SK-N-SH (cell line): ENCODE measurements around the gene RAMP3.

Experiments
- EP300 ChIP-seq, 2 experiments: IDR thresholded peaks; 2 replicates each; pipeline versions ENCODE4 v1.4.0 to v1.6.1; 2012; ENCODE audit warnings: borderline replicate concordance in 1 of 2, low read depth in 1 of 2, low read length in 1 of 2
- FOXM1 ChIP-seq: IDR thresholded peaks from 2 replicates; pipeline ENCODE4 v1.4.0; 2012; ENCODE audit warnings: low read depth, mild to moderate bottlenecking
- POLR2AphosphoS5 ChIP-seq: IDR thresholded peaks from 2 replicates; pipeline ENCODE4 v1.6.1; 2012; ENCODE audit warnings: low read depth, low read length
- RAD21 ChIP-seq: IDR thresholded peaks from 2 replicates; pipeline ENCODE4 v1.6.1; 2012; ENCODE audit warnings: mild to moderate bottlenecking, low read length
- SIN3A ChIP-seq: IDR thresholded peaks from 2 replicates; pipeline ENCODE4 v1.6.1; 2012; ENCODE audit warnings: low read depth, mild to moderate bottlenecking, low read length, moderate library complexity, borderline replicate concordance
- TF ChIP-seq, protein P1 (sequence below): fragments of 200-600 bp; sonication (generic); IDR thresholded peaks from 2 replicates; pipeline ENCODE4 v1.6.1; 2017; ENCODE audit warnings: antibody characterized with exemption, mild to moderate bottlenecking, moderate library complexity

DNA sequence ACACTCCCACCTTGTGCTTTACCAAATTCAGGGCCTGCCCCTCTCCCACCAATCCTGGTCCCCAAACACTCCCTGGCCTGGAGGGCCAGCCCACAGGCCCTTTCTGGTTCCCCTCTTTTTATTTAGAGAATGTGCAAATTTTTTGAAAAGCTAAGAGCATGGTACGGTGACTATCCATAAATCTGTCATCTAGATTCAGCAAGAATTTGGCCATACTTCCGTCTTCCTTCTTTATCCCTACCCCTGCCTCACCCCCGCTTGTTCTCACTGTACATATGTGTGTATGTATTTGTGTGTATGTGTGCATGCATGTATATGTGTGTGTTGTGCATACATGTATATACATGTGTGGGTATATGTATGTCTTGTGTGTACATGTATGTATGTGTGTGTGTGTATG is 38.0 kb upstream of the RAMP3 start:
- TF ChIP-seq RAD21 (no peak), POLR2AphosphoS5 (no peak), SIN3A (no peak), FOXM1 (no peak), EP300 (IDR thresholded peaks at IDR 0.05; ENCODE audit: borderline replicate concordance in 1 of 2, low read depth in 1 of 2, low read length in 1 of 2) (no peak)
- TF ChIP-seq, protein P1, sequence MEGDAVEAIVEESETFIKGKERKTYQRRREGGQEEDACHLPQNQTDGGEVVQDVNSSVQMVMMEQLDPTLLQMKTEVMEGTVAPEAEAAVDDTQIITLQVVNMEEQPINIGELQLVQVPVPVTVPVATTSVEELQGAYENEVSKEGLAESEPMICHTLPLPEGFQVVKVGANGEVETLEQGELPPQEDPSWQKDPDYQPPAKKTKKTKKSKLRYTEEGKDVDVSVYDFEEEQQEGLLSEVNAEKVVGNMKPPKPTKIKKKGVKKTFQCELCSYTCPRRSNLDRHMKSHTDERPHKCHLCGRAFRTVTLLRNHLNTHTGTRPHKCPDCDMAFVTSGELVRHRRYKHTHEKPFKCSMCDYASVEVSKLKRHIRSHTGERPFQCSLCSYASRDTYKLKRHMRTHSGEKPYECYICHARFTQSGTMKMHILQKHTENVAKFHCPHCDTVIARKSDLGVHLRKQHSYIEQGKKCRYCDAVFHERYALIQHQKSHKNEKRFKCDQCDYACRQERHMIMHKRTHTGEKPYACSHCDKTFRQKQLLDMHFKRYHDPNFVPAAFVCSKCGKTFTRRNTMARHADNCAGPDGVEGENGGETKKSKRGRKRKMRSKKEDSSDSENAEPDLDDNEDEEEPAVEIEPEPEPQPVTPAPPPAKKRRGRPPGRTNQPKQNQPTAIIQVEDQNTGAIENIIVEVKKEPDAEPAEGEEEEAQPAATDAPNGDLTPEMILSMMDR: no peak
